ENCODE data around the gene ACBD5.

GRCh38 chr10:27244976-27245375, 4.4 kb upstream of the ACBD5 start:
- TF ChIP-seq CTCF (IDR thresholded peaks at IDR 0.05), result no peak
- no peak for TF ChIP-seq POLR2A (IDR thresholded peaks at IDR 0.05; ENCODE audit: low read depth)
- no peak for TF ChIP-seq POLR2AphosphoS5 (IDR thresholded peaks at IDR 0.05)
- no peak for TF ChIP-seq EP300 (IDR thresholded peaks at IDR 0.05)

All from esophagus muscularis mucosa (tissue), 4 donors.